Lower leg skin (tissue), 4 donors: Measurements from ENCODE around the gene HNRNPF. TPM values are rescaled to one million over a fixed set of nuclear protein-coding genes. Genes with fewer than 3 reads are reported as not detected.
A peak's percentile ranks its signal among the peaks of the same experiment; 100 is the strongest.
"Not testable (repeated sequence)": the region's sequence is repeated elsewhere in the genome, so short reads cannot be mapped to it uniquely, and the experiment has no call there.

Source experiments
- DNase-seq, 2 donors: peaks; one replicate each; pipeline ENCODE4 v3.0.0-alpha.2; 2019; ENCODE audit warnings: low spot score in 2 of 2
- H3K4me3 ChIP-seq: fragments of 200-600 bp; sonication (generic); 2 replicates; pipeline ENCODE4 v1.5.1; 2017; ENCODE audit warnings: mild to moderate bottlenecking, low read depth; ENCODE audit not compliant: poor library complexity, severe bottlenecking
- POLR2A ChIP-seq, 2 donors: fragments of 450-650 bp; IDR thresholded peaks; one replicate each; pipeline ENCODE4 v1.6.1; 2016 to 2017; ENCODE audit warnings: antibody characterized with exemption in 2 of 2, mild to moderate bottlenecking in 1 of 2, moderate library complexity in 1 of 2
- WGBS, 2 donors: methylation state at CpG; one replicate each; pipeline ENCODE4 v1.1.5; 2018; 5-methylcytosine and 5-hydroxymethylcytosine counted together
- intact Hi-C: fragments of 100-400 bp; cut with DNase I; formaldehyde crosslinking; loops from one replicate; pipeline ENCODE4 v1.15.0; 2023; ENCODE audit warnings: low total_unique reads
- total RNA-seq, 4 donors: library from RNA; depleted of rRNA; stranded (reverse); fragments of >200 nt; gene quantifications; one replicate each; pipeline ENCODE4 v1.1.0, GENCODE V29; 2016
- TF ChIP-seq, protein P1 (sequence below), 3 donors: fragments of 450-650 bp; IDR thresholded peaks; one replicate each; pipeline ENCODE4 v1.5.1; 2016; ENCODE audit warnings: antibody characterized with exemption in 3 of 3, mild to moderate bottlenecking in 3 of 3, moderate library complexity in 2 of 3

The HNRNPF gene
- total RNA-seq, 4 donors from 2014 or later: 227 to 254 (median 232) TPM

DNA sequence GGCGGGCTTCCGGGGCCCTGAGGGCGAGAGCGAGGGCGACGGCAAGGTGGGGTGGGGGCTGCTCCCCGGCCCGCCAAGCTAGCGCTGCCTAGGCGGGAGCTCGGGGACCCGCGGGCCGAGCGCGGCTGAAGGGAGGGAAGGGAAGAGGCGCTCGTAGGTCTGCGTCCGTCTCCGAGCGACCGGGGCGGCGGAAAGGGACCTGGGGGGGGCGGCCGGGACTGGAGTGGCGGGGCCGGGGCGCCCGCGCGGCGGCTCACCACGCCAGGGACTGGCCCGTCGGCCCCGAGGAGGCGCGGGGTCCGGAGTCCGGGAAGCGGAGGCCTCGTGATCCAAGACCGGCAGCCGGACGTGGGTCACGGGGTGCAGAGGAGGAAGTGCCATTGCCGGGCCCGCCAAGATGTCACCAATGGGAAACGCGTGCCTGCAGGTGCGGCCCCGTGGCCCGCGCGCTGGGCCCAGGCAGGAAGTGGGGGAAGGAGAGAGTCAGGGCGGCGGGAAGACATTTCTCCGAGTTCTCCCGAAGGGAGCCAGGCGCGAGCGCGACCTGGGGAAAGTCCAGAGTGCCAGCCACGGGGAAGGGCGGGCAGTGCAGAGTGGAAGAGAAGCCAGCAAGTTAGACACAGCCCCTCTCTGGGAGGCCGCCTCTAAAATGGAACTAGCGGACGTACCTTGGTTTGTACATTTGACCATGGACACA, 11.9 kb downstream of the HNRNPF start:
- peak; percentile 87 to 98 for DNase-seq
- WGBS, 2 donors: 0 to 1% methylated on average over 57 to 65 of the region's 70 CpGs
- no peak for TF ChIP-seq POLR2A (IDR thresholded peaks at IDR 0.05)
- TF ChIP-seq, protein P1, sequence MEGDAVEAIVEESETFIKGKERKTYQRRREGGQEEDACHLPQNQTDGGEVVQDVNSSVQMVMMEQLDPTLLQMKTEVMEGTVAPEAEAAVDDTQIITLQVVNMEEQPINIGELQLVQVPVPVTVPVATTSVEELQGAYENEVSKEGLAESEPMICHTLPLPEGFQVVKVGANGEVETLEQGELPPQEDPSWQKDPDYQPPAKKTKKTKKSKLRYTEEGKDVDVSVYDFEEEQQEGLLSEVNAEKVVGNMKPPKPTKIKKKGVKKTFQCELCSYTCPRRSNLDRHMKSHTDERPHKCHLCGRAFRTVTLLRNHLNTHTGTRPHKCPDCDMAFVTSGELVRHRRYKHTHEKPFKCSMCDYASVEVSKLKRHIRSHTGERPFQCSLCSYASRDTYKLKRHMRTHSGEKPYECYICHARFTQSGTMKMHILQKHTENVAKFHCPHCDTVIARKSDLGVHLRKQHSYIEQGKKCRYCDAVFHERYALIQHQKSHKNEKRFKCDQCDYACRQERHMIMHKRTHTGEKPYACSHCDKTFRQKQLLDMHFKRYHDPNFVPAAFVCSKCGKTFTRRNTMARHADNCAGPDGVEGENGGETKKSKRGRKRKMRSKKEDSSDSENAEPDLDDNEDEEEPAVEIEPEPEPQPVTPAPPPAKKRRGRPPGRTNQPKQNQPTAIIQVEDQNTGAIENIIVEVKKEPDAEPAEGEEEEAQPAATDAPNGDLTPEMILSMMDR (IDR thresholded peaks at IDR 0.05): no peak
- intact Hi-C loops: loop anchor here (5.0 kb wide), 1 partner anchor 40 kb away; the partner anchor contains the start of gene ZNF487
- peak overlapping the region; percentile 46 for H3K4me3 ChIP-seq

DNA sequence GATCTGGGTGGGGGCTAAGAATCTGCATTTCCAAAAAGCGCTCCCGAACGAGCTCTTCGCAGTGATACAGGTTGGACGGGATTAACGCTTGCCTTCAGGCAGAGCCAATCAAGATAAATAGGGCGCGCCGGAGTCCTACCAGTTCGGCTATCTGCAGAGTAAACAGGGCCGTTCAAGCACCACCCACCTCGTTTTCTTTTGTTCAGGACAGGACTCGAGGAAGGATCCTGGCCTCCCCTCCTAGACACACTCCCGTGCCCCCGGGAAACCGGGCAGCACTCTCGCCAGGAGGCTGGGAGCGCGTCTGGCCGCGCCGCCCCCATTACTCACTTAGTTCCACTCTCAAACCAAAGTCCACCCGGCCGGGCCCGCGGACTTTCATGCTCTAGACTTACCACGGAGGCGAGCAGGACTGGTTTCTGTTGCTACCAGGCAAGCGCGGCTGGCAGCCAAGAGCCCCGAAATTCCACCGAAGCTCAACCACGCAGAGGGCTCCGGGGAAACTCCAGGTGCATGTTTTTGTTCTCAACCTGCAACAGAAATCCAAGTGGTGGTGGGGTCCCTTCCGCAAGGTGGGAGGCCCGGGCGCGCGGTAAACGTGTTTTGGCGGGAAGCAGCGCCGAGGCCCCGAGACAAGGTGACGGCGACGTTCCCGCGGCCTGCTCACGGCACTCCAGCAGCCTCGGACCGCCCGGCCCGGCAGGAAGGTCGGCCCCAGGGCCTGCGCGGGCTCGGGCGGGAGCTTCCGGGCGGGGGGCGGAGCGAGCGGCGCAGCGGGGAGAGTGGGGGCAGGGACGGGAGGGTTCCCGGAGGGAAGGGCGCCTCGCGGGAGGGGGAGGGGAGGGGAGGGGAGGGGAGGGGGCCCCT, 12.7 kb downstream of the HNRNPF start:
- peak; percentile 62 to 96 for DNase-seq
- intact Hi-C loops: loop anchor here (5.0 kb wide), 1 partner anchor 41 kb away; the partner anchor contains the start of gene ZNF487
- TF ChIP-seq, protein P1 (IDR thresholded peaks at IDR 0.05): no peak
- no peak for TF ChIP-seq POLR2A (IDR thresholded peaks at IDR 0.05)
- H3K4me3 ChIP-seq: peak overlapping the region; percentile 46
- 3 to 5% methylated on average over 51 to 63 of the region's 71 CpGs for WGBS, 2 donors

DNA sequence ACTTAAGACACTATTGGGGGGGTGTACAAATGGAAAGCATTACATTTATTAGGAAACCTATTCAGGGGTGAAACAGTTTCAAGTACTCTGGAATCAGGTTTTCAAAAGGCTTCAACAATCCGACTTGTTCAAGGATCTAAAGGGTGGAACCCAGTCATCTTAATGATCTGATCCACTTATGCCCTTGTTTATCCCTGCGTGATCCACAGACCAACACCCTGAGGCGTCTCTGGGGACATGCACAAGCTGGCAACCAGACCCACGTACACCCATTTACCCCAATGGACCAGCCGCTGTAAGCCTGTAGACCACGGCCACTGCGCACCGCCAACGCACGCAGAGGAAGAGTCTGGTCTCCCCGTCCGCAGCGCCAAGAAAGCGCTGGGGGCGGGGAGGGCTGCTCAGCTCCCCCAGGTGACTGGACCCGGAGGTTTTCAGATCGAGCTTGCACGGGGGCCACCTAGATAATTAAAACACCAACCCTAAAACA, 13.4 kb downstream of the HNRNPF start:
- H3K4me3 ChIP-seq: peak overlapping the region; percentile 46
- DNase-seq: peak; percentile 49 to 89
- TF ChIP-seq, protein P1 (IDR thresholded peaks at IDR 0.05): no peak
- no peak for TF ChIP-seq POLR2A (IDR thresholded peaks at IDR 0.05)
- intact Hi-C loops: loop anchor here (5.0 kb wide), 1 partner anchor 42 kb away; the partner anchor contains the start of gene ZNF487
- 12 to 25% methylated on average over 18 of the region's 18 CpGs for WGBS, 2 donors

DNA sequence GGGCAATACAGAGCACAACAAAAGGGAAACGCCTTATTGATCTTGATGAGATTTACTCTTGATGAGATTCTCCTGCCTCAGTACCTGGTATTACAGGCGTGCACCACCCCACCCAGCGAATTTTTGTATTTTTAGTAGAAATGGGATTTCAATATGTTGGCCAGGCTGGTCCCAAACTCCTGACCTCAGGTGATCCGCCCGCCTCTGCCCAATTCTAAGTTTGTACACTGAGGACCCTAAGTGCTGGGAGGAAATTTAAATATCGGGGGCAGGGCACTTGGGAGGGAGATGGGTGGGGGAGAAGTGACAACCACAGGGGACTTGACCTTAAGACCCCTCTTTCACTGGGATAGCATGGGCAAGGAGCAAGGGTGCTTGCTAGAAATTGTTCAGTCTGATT, 14.1 kb downstream of the HNRNPF start:
- no peak for DNase-seq
- TF ChIP-seq POLR2A (IDR thresholded peaks at IDR 0.05): no peak
- TF ChIP-seq, protein P1 (IDR thresholded peaks at IDR 0.05): no peak
- intact Hi-C loops: loop anchor here (5.0 kb wide), 1 partner anchor 42 kb away; the partner anchor contains the start of gene ZNF487
- 79 to 80% methylated on average over 6 of the region's 6 CpGs for WGBS, 2 donors
- no peak overlapping the region for H3K4me3 ChIP-seq

DNA sequence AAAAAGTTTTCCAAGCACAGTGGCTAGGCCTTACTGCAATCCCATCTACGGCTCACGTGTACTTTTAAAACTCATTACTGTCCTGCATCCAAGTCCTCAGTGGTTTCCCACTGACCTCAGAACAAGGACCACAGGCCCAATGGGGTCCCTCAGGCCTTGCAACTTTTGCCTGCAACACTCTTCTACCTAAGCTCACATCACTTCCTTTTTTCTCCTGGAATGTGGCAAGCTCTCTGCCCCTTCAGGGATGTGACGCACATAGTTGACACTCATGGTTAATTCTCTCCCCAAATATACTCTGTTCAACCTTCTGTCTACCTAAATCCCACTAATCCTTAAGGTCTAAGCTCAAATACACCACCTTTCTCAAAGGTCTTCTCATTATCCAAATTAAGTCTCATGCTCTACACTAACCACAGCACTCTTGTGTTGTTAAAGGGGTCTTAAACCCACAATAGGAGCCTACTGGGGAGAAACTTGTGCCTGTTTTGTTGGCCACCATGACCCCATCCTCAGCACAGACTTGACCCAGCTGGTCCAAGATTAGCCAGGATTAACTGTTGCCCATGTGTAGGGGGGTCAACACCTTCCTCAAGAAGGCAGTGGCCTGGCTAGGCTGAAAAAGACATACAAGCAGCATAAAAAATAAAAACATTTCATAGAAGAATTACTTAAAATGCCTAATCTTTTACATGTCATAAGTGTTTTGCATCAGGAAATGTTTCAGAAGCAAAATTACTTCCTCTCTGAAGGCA, 15.2 kb downstream of the HNRNPF start:
- WGBS, 2 donors: 83 to 89% methylated on average over 3 of the region's 3 CpGs
- no peak for TF ChIP-seq POLR2A (IDR thresholded peaks at IDR 0.05)
- TF ChIP-seq, protein P1 (IDR thresholded peaks at IDR 0.05): no peak
- intact Hi-C loops: no loop called here
- H3K4me3 ChIP-seq: no peak overlapping the region
- no peak for DNase-seq

DNA sequence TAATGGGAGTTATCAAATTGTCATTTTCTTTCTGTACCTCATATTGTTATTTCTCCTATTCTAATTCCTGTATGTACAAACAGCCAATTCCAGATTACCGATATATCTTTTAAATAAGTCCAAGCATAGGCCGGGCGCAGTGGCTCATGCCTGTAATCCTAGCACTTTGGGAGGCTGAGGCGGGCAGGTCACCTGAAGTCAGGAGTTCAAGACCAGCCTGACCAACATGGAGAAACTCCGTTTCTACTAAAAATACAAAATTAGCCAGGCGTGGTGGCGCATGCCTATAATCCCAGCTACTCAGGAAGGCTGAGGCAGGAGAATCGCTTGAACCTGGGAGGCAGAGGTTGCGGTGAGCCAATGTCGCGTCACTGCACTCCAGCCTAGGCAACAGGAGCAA, 15.8 kb downstream of the HNRNPF start:
- intact Hi-C loops, DNase-seq, H3K4me3 ChIP-seq: not testable (repeated sequence)
- 93 to 94% methylated on average over 11 of the region's 11 CpGs for WGBS, 2 donors
